DMS79 (cell line): ENCODE results near the gene MED8.
"Not testable (repeated sequence)": the region's sequence is repeated elsewhere in the genome, so short reads cannot be mapped to it uniquely, and the experiment has no call there.

Source experiments
- DNase-seq: peaks from one replicate; lab custom pipeline; 2025; lab: John Stamatoyannopoulos, UW

The MED8 gene

GRCh38 chr1:43383449-43383848 lies 6.2 kb downstream of the MED8 start:
- peak; percentile 4 for DNase-seq

- peak; percentile 90 for DNase-seq
Measured at GRCh38 chr1:43382027-43382779, 7.4 kb downstream of the MED8 start.

GRCh38 chr1:43381612-43382011 lies 8.0 kb downstream of the MED8 start:
- DNase-seq, result no peak

- DNase-seq, result no peak
Measured at GRCh38 chr1:43379476-43379875, 10.1 kb downstream of the MED8 start.

- DNase-seq, result no peak
Measured at GRCh38 chr1:43377831-43378230, 11.8 kb downstream of the MED8 start.

GRCh38 chr1:43376723-43377235 lies 12.8 kb downstream of the MED8 start:
- DNase-seq, result peak; percentile 43

- no peak for DNase-seq
Measured at GRCh38 chr1:43373066-43373940, 16.3 kb downstream of the MED8 start.

- DNase-seq, result no peak
Measured at GRCh38 chr1:43372172-43372571, 17.4 kb downstream of the MED8 start.

GRCh38 chr1:43370564-43370963 lies 19.0 kb downstream of the MED8 start:
- DNase-seq, result no peak

- not testable (repeated sequence) for DNase-seq
Measured at GRCh38 chr1:43369779-43370178, 19.8 kb downstream of the MED8 start.

GRCh38 chr1:43368646-43369020 lies 21.0 kb downstream of the MED8 start:
- DNase-seq, result no peak

- DNase-seq, result peak; percentile 80
Measured at GRCh38 chr1:43367904-43368645, 21.5 kb downstream of the MED8 start, which contains the start of gene ELOVL1. ELOVL1 (minus strand) TSS chr1:43368011; CDS start chr1:43365609, 2,402 bp downstream.

GRCh38 chr1:43367026-43367903 lies 22.3 kb downstream of the MED8 start:
- DNase-seq, result no peak

- DNase-seq, result no peak
Measured at GRCh38 chr1:43366601-43367025, 23.0 kb downstream of the MED8 start.

- no peak for DNase-seq
Measured at GRCh38 chr1:43366179-43366578, 23.4 kb downstream of the MED8 start.

- DNase-seq, result no peak
Measured at GRCh38 chr1:43365678-43366077, 23.9 kb downstream of the MED8 start.

- no peak for DNase-seq
Measured at GRCh38 chr1:43363935-43364525, 25.6 kb downstream of the MED8 start.

GRCh38 chr1:43363283-43363934 lies 26.2 kb downstream of the MED8 start:
- DNase-seq, result no peak

GRCh38 chr1:43360616-43361015 lies 29.0 kb downstream of the MED8 start:
- DNase-seq, result no peak

- no peak for DNase-seq
Measured at GRCh38 chr1:43359696-43360095, 29.9 kb downstream of the MED8 start.
